Measurements from ENCODE around the gene STUM.

Gene STUM

GRCh38 chr1:226656201-226656600 lies 107.6 kb downstream of the STUM start:
- DNase-seq, result peak; percentile 56

DNA sequence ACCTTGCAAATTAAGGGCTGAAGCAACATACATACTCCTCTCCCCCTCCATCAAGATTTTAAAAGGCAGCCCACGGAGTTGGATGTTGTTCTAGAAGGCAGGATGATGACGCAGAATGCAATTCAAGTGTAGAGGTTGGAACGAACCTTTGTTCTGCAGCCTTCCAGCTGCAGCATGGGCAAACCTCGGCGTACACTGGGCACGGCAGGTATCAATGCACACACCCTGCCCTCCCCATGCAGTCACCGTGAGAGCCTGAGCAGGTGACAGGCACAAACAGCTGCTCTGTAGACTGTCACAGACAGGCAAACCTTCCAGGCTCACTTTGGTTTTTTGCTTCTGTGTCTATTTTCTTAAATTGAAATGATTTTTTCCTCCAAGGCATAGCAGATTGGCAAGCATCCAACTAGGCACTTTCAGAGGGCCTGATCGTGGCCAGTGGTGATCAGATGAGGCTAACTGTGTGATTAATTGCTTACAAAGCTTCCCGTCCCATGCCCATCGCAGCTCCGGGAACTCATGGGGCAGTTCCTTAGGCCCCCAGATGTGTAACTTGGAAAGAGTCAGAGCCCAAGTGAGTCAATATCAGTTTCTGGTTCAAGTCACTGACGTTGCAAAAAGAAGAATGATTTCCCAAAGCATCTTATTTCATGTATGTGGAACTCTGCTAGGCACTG lies 108.2 kb downstream of the STUM start:
- DNase-seq, result peak; percentile 88

DNA sequence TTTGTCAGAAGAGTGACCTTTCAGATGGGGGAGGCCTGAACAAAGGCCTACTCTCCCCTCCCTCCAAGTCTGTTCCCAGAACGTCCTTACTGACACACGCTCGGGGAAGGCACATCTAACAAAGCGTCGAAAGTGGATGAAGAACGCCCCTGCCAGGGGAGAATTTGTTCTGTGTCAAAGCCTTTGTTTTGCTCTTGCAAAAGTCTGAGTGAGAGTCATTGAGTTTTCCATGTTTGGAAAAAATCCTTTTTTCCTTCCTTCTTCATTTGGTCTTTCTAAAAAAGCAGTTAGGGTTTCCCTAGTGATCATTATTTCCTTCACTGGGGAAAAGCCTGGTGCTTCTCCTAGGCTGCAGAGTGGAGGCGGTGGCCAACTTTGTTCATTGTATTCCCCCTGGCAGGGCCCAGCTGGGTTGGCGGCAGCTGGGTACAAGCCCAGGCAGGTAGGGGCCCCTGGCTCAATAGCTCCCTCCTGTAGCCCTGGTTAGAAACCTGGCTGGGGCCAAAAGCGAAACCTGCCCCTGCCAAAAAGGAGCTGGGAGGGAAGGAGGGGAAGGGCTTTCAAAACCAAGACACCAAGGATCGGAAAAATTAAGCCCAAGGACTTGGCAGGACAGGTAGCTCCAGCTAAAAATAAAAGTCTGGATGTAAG lies 109.5 kb downstream of the STUM start:
- DNase-seq, result peak; percentile 87

DNA sequence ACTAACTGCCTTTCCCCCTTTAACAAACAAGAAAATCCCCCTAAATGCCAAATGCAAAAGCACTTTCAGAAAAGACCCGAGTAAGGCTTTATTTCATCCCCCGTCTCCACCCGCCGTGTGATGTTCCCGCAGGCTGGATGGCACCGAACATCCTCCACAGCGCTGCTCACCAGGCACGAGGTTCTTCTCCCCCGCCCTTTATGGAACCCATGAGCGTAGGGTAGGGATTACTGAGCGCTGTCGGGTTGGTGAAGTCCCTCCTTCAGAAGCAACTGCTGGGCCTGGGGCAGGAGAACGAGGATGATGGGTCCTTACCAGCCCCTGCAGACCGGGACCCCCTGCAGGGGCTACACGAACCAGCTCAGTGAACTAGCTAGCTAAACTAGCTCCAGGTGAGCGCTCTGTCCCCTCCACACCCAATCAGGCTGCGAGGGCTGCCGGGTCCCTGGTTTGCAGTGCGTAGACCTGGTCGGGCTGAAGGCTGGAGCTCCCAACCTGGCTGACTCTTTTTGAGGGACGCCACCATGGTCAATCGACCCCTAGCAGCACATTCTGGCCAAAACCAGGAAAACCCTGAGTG lies 110.1 kb downstream of the STUM start:
- DNase-seq, result no peak
